WTC11 (cell line): ENCODE data around the gene FANCC.

Experiments used
- CREB1 ChIP-seq: sonication (generic); formaldehyde crosslinking; IDR thresholded peaks from 2 replicates; pipeline ENCODE4 v1.8.0; 2023; ENCODE audit warnings: mild to moderate bottlenecking, missing genetic modification reagents
- ESRRA ChIP-seq: sonication (generic); formaldehyde crosslinking; IDR thresholded peaks from 2 replicates; pipeline ENCODE4 v1.8.1; 2022; ENCODE audit warnings: mild to moderate bottlenecking, missing genetic modification reagents, borderline replicate concordance
- JAZF1 ChIP-seq: fragments of 250-450 bp; sonication (Bioruptor Pico); IDR thresholded peaks from 2 replicates; pipeline ENCODE4 v1.9.0; 2021; ENCODE audit warnings: moderate library complexity, mild to moderate bottlenecking, inconsistent platforms
- SP1 ChIP-seq: sonication (generic); formaldehyde crosslinking; conservative IDR thresholded peaks from 2 replicates; pipeline ENCODE4 v1.8.1; 2022; ENCODE audit warnings: missing genetic modification reagents
- USF2 ChIP-seq: sonication (generic); formaldehyde crosslinking; IDR thresholded peaks from 2 replicates; pipeline ENCODE4 v1.8.1; 2023; ENCODE audit warnings: mild to moderate bottlenecking, missing genetic modification reagents, moderate library complexity
- ZMAT4 ChIP-seq: fragments of 250-450 bp; sonication (Bioruptor Pico); IDR thresholded peaks from 2 replicates; pipeline ENCODE4 v1.9.0; 2021; ENCODE audit warnings: mild to moderate bottlenecking
- ZNF232 ChIP-seq: sonication (generic); formaldehyde crosslinking; IDR thresholded peaks from 2 replicates; pipeline ENCODE4 v1.8.0; 2022; ENCODE audit warnings: mild to moderate bottlenecking, missing genetic modification reagents
- TF ChIP-seq, protein P1 (sequence below): sonication (generic); formaldehyde crosslinking; IDR thresholded peaks from 2 replicates; pipeline ENCODE4 v1.8.0; 2022; ENCODE audit warnings: mild to moderate bottlenecking, missing genetic modification reagents
- TF ChIP-seq, protein P2 (sequence below): fragments of 200-600 bp; IDR thresholded peaks from 2 replicates; pipeline ENCODE4 v1.8.0; 2022; ENCODE audit warnings: antibody characterized with exemption
- TF ChIP-seq, protein P3 (sequence below): sonication (generic); formaldehyde crosslinking; IDR thresholded peaks from 2 replicates; pipeline ENCODE4 v1.8.0; 2022; ENCODE audit warnings: mild to moderate bottlenecking, missing genetic modification reagents
- TF ChIP-seq, protein P4 (sequence below): sonication (generic); formaldehyde crosslinking; IDR thresholded peaks from 2 replicates; pipeline ENCODE4 v1.8.1; 2022; ENCODE audit warnings: mild to moderate bottlenecking, missing genetic modification reagents, moderate library complexity, borderline replicate concordance
- TF ChIP-seq, protein P5 (sequence below): sonication (generic); formaldehyde crosslinking; conservative IDR thresholded peaks from 2 replicates; pipeline ENCODE4 v1.8.1; 2022; ENCODE audit warnings: mild to moderate bottlenecking, missing genetic modification reagents

- TF ChIP-seq CREB1 (no peak), JAZF1 (no peak), USF2 (CRISPR knock-in tag) (no peak), ZNF232 (CRISPR knock-in tag) (no peak), ZMAT4 (CRISPR knock-in tag) (no peak), SP1 (CRISPR knock-in tag) (no peak), ESRRA (no peak)
- TF ChIP-seq, protein P1, sequence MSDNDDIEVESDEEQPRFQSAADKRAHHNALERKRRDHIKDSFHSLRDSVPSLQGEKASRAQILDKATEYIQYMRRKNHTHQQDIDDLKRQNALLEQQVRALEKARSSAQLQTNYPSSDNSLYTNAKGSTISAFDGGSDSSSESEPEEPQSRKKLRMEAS, result no peak
- TF ChIP-seq, protein P2, sequence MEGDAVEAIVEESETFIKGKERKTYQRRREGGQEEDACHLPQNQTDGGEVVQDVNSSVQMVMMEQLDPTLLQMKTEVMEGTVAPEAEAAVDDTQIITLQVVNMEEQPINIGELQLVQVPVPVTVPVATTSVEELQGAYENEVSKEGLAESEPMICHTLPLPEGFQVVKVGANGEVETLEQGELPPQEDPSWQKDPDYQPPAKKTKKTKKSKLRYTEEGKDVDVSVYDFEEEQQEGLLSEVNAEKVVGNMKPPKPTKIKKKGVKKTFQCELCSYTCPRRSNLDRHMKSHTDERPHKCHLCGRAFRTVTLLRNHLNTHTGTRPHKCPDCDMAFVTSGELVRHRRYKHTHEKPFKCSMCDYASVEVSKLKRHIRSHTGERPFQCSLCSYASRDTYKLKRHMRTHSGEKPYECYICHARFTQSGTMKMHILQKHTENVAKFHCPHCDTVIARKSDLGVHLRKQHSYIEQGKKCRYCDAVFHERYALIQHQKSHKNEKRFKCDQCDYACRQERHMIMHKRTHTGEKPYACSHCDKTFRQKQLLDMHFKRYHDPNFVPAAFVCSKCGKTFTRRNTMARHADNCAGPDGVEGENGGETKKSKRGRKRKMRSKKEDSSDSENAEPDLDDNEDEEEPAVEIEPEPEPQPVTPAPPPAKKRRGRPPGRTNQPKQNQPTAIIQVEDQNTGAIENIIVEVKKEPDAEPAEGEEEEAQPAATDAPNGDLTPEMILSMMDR, result no peak
- TF ChIP-seq, protein P3, sequence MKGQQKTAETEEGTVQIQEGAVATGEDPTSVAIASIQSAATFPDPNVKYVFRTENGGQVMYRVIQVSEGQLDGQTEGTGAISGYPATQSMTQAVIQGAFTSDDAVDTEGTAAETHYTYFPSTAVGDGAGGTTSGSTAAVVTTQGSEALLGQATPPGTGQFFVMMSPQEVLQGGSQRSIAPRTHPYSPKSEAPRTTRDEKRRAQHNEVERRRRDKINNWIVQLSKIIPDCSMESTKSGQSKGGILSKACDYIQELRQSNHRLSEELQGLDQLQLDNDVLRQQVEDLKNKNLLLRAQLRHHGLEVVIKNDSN (CRISPR knock-in tag), result no peak
- TF ChIP-seq, protein P4, sequence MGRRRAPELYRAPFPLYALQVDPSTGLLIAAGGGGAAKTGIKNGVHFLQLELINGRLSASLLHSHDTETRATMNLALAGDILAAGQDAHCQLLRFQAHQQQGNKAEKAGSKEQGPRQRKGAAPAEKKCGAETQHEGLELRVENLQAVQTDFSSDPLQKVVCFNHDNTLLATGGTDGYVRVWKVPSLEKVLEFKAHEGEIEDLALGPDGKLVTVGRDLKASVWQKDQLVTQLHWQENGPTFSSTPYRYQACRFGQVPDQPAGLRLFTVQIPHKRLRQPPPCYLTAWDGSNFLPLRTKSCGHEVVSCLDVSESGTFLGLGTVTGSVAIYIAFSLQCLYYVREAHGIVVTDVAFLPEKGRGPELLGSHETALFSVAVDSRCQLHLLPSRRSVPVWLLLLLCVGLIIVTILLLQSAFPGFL, result no peak
- TF ChIP-seq, protein P5, sequence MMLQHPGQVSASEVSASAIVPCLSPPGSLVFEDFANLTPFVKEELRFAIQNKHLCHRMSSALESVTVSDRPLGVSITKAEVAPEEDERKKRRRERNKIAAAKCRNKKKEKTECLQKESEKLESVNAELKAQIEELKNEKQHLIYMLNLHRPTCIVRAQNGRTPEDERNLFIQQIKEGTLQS (CRISPR knock-in tag), result no peak
These were observed 33.1 kb downstream of the FANCC start for GRCh38 chr9:95284162-95285080.
